OCI-LY1 (cell line): ENCODE data around the gene CCDC33.

Experiments used
- CTCF ChIP-seq: fragments of 200-600 bp; sonication (generic), shearing (Covaris generic); IDR thresholded peaks from 2 replicates; pipeline ENCODE4 v1.5.1; 2017; ENCODE audit warnings: mild to moderate bottlenecking, antibody characterized with exemption, low read length, moderate library complexity, mixed read lengths
- EZH2 ChIP-seq: fragments of 200-600 bp; sonication (generic), shearing (Covaris generic); IDR thresholded peaks from 2 replicates; pipeline ENCODE4 v1.8.0; 2017; ENCODE audit warnings: borderline replicate concordance, mixed run types, mild to moderate bottlenecking, antibody characterized with exemption, low read length, moderate library complexity, mixed read lengths

GRCh38 chr15:74320352-74321247, 84.5 kb downstream of the CCDC33 start:
- peak; percentile 61 for TF ChIP-seq CTCF
- TF ChIP-seq EZH2 = no peak
